ENCODE data around the gene CREB3. TPM values are rescaled to one million over a fixed set of nuclear protein-coding genes. Genes with fewer than 3 reads are reported as not detected.

Gene CREB3
- total and polyA plus RNA-seq, 9 of the 15 experiments (the other 6 are each of a cell fraction or from before 2014, with no cell fraction given) = 5.7 to 18.3 (median 14.9) TPM

GRCh38 chr9:35748858-35749514, 16.5 kb downstream of the CREB3 start, which contains the start of the genes GBA2 and RGP1 (continued):
- peak; percentile 69 for TF ChIP-seq PHF20 (IDR thresholded peaks at IDR 0.05; ENCODE audit: partially characterized antibody)
- TF ChIP-seq NR2C2 (CRISPR knock-in tag; IDR thresholded peaks at IDR 0.05) = no peak; the same call in 1 of the 2 replicates
- TF ChIP-seq NR2C2 (tag; IDR thresholded peaks at IDR 0.05) = peak; percentile 96
- peak; percentile 62; the same call in 1 of the 2 replicates for TF ChIP-seq POLR2A (conservative IDR thresholded peaks at IDR 0.05)
- TF ChIP-seq MAZ (CRISPR knock-in tag; conservative IDR thresholded peaks at IDR 0.05 in 1 of 2, IDR thresholded peaks at IDR 0.05 in 1 of 2) = peak; percentile 47 to 69; a peak in 2 of 4 replicates
- TF ChIP-seq FIP1L1 (IDR thresholded peaks at IDR 0.05; ENCODE audit: low read depth, low read length, poor library complexity, severe bottlenecking) = peak; percentile 40
- 0 out of 2 replicates have a peak, but pooled peaks have one; percentile 36 for TF ChIP-seq RB1 (IDR thresholded peaks at IDR 0.05; ENCODE audit: low read depth)
- TF ChIP-seq GTF2E2 (tag; IDR thresholded peaks at IDR 0.05) = 0 out of 2 replicates have a peak, but pooled peaks have one; percentile 55
- no peak for TF ChIP-seq ZC3H8 (IDR thresholded peaks at IDR 0.05)
- no peak for TF ChIP-seq ZHX1 (conservative IDR thresholded peaks at IDR 0.05; ENCODE audit: low read length)
- no peak for TF ChIP-seq NFIC (IDR thresholded peaks at IDR 0.05)
- 0 out of 2 replicates have a peak, but pooled peaks have one; percentile 64 for TF ChIP-seq CXXC5 (CRISPR knock-in tag; IDR thresholded peaks at IDR 0.05)
- peak; percentile 97 for TF ChIP-seq ESRRA (IDR thresholded peaks at IDR 0.05; ENCODE audit: borderline replicate concordance, low read depth)
- TF ChIP-seq BCOR (IDR thresholded peaks at IDR 0.05) = no peak
- TF ChIP-seq RBM25 (IDR thresholded peaks at IDR 0.05; ENCODE audit: low read depth, low read length, severe bottlenecking) = no peak
- peak; percentile 48; the same call in 1 of the 2 replicates for TF ChIP-seq POLR2H (tag; IDR thresholded peaks at IDR 0.05; ENCODE audit: low read depth)
- TF ChIP-seq CBFA2T2 (conservative IDR thresholded peaks at IDR 0.05) = no peak
- TF ChIP-seq PRDM10 (IDR thresholded peaks at IDR 0.05; ENCODE audit: partially characterized antibody) = peak; percentile 93
- TF ChIP-seq SPI1 (IDR thresholded peaks at IDR 0.05; ENCODE audit: borderline replicate concordance, low read depth, low read length) = no peak
- TF ChIP-seq, protein P1, sequence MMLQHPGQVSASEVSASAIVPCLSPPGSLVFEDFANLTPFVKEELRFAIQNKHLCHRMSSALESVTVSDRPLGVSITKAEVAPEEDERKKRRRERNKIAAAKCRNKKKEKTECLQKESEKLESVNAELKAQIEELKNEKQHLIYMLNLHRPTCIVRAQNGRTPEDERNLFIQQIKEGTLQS (IDR thresholded peaks at IDR 0.05) = no peak
- TF ChIP-seq, protein P1 (CRISPR knock-in tag; conservative IDR thresholded peaks at IDR 0.05) = no peak
- TF ChIP-seq GATAD2B (IDR thresholded peaks at IDR 0.05; ENCODE audit: borderline replicate concordance) = peak; percentile 91; the same call in 1 of the 2 replicates
- TF ChIP-seq MEF2A (IDR thresholded peaks at IDR 0.05; ENCODE audit: control insufficient read depth, low read depth, low read length) = no peak
